OCI-LY1 (cell line): ENCODE data around the gene FN3K.

ENCODE experiments used
- CTCF ChIP-seq: fragments of 200-600 bp; sonication (generic), shearing (Covaris generic); IDR thresholded peaks from 2 replicates; pipeline ENCODE4 v1.5.1; 2017; ENCODE audit warnings: mild to moderate bottlenecking, antibody characterized with exemption, low read length, moderate library complexity, mixed read lengths
- EZH2 ChIP-seq: fragments of 200-600 bp; sonication (generic), shearing (Covaris generic); IDR thresholded peaks from 2 replicates; pipeline ENCODE4 v1.8.0; 2017; ENCODE audit warnings: borderline replicate concordance, mixed run types, mild to moderate bottlenecking, antibody characterized with exemption, low read length, moderate library complexity, mixed read lengths

GRCh38 chr17:82703935-82704865, 31.2 kb upstream of the FN3K start:
- TF ChIP-seq EZH2 (no peak), CTCF (no peak)
